K562 (cell line): ENCODE data around the gene CTU1. TPM values are rescaled to one million over a fixed set of nuclear protein-coding genes. Genes with fewer than 3 reads are reported as not detected.
A peak's percentile ranks its signal among the peaks of the same experiment; 100 is the strongest.

Source experiments
- BCOR ChIP-seq: fragments of 450-650 bp; IDR thresholded peaks from 2 replicates; pipeline ENCODE4 v1.6.1; 2016
- BRF1 ChIP-seq: IDR thresholded peaks from 3 replicates; pipeline ENCODE4 v1.6.1; 2011; ENCODE audit warnings: borderline replicate concordance, mild to moderate bottlenecking; ENCODE audit not compliant: insufficient read length; ENCODE audit errors: extremely low read depth
- CBX8 ChIP-seq: fragments of 200-600 bp; sonication (generic); IDR thresholded peaks from 2 replicates; pipeline ENCODE4 v1.6.1; 2012; ENCODE audit warnings: borderline replicate concordance, mixed run types, low read depth, mild to moderate bottlenecking, moderate library complexity, mixed read lengths, low read length, control low read depth, inconsistent platforms; ENCODE audit not compliant: poor library complexity, severe bottlenecking; ENCODE audit errors: extremely low read depth
- CHD2 ChIP-seq: IDR thresholded peaks from 2 replicates; pipeline ENCODE4 v1.6.1; 2011; ENCODE audit warnings: low read depth, low read length
- CREB1 ChIP-seq, 2 experiments: sonication (generic) in 1 of 2; formaldehyde crosslinking in 1 of 2; IDR thresholded peaks; 2 replicates each; pipeline versions ENCODE4 v1.6.1 to v1.8.0; 2012 to 2022; ENCODE audit warnings: inconsistent platforms in 1 of 2, mild to moderate bottlenecking in 1 of 2, missing genetic modification reagents in 1 of 2, moderate library complexity in 1 of 2
- CXXC5 ChIP-seq: fragments of 250-450 bp; sonication (Bioruptor Pico); IDR thresholded peaks from 2 replicates; pipeline ENCODE4 v1.8.0; 2022; ENCODE audit warnings: inconsistent platforms, mild to moderate bottlenecking, moderate library complexity
- E2F8 ChIP-seq: fragments of 450-650 bp; IDR thresholded peaks from 2 replicates; pipeline ENCODE4 v1.7.1; 2018; ENCODE audit warnings: mild to moderate bottlenecking, low read depth; ENCODE audit not compliant: partially characterized antibody
- HIVEP1 ChIP-seq: fragments of 250-450 bp; sonication (Bioruptor Pico); IDR thresholded peaks from 2 replicates; pipeline ENCODE4 v1.4.0; 2020; ENCODE audit warnings: mild to moderate bottlenecking
- KLF10 ChIP-seq: fragments of 250-450 bp; sonication (Bioruptor Pico); IDR thresholded peaks from 2 replicates; pipeline ENCODE4 v1.6.1; 2021; ENCODE audit warnings: matching md5 sums
- MAFF ChIP-seq: IDR thresholded peaks from 2 replicates; pipeline ENCODE4 v1.6.1; 2012; ENCODE audit warnings: low read length, improper control_type of control experiment
- STAT5B ChIP-seq: fragments of 250-450 bp; sonication (Bioruptor Pico); IDR thresholded peaks from 2 replicates; pipeline ENCODE4 v1.8.0; 2021; ENCODE audit warnings: mild to moderate bottlenecking, inconsistent platforms
- TFAM ChIP-seq: fragments of 250-450 bp; sonication (Bioruptor Pico); conservative IDR thresholded peaks from 2 replicates; pipeline ENCODE4 v1.5.0; 2021; ENCODE audit warnings: mild to moderate bottlenecking, moderate library complexity
- THAP12 ChIP-seq: fragments of 250-450 bp; sonication (Bioruptor Pico); IDR thresholded peaks from 2 replicates; pipeline ENCODE4 v1.9.0; 2021; ENCODE audit warnings: mild to moderate bottlenecking, inconsistent platforms
- XRCC5 ChIP-seq: fragments of 200-400 bp; formaldehyde crosslinking; IDR thresholded peaks from 2 replicates; pipeline ENCODE4 v1.6.1; 2017; ENCODE audit warnings: low read depth, mild to moderate bottlenecking, low read length
- ZNF146 ChIP-seq: IDR thresholded peaks from one replicate; pipeline ENCODE4 v1.6.1; 2018; ENCODE audit warnings: missing compliant biosample characterization; ENCODE audit not compliant: unreplicated experiment
- ZNF282 ChIP-seq: sonication (generic); formaldehyde crosslinking; IDR thresholded peaks from 2 replicates; pipeline ENCODE4 v1.8.1; 2023; ENCODE audit warnings: missing genetic modification reagents
- ZNF41 ChIP-seq: fragments of 250-450 bp; sonication (Bioruptor Pico); conservative IDR thresholded peaks from 2 replicates; pipeline ENCODE4 v1.4.0; 2020; ENCODE audit warnings: mild to moderate bottlenecking
- ZSCAN29 ChIP-seq: fragments of 450-650 bp; IDR thresholded peaks from 2 replicates; pipeline ENCODE4 v1.6.1; 2017
- polyA plus RNA-seq, 8 experiments: library from polyadenylated mRNA; depleted of rRNA in 4 of 8; stranded (reverse) in 5 of 8; unstranded in 3 of 8; fragments of >200 nt; fragmentation: Nextera tagmentation in 2 of 8; fragmentation: Illumina TruSeq in 1 of 8; extraction: Ambion mirVana in 2 of 8; extraction: Trizol in 1 of 8; gene quantifications; 2 replicates each; pipeline versions ENCODE4 v1.2.1 to v1.2.3, GENCODE V29; 2011 to 2014; ENCODE audit warnings: inconsistent platforms in 1 of 8, missing spikeins in 1 of 8
- total RNA-seq, 7 experiments: library from RNA; depleted of rRNA in 6 of 7; stranded (reverse); fragments of >200 nt in 6 of 7; fragmentation: Illumina TruSeq in 2 of 7; extraction: Trizol in 2 of 7; gene quantifications; 2 replicates each; pipeline versions ENCODE4 v1.2.1 to v1.2.3, GENCODE V29; 2011 to 2021; ENCODE audit warnings: low replicate concordance in 1 of 7
- TF ChIP-seq, protein P1 (sequence below): sonication (generic); formaldehyde crosslinking; IDR thresholded peaks from 2 replicates; pipeline ENCODE4 v1.4.0; 2020; ENCODE audit warnings: mild to moderate bottlenecking, missing genetic modification reagents

CTU1 gene
- total and polyA plus RNA-seq, 9 of the 15 experiments (the other 6 are each of a cell fraction or from before 2014, with no cell fraction given) = 0.03 to 18.4 (median 2.3) TPM; not detected in 1

- no peak for TF ChIP-seq THAP12
- TF ChIP-seq ZNF282 (CRISPR knock-in tag) = no peak
- no peak for TF ChIP-seq HIVEP1
- TF ChIP-seq BCOR = peak; percentile 60
- no peak for TF ChIP-seq XRCC5
- no peak for TF ChIP-seq ZSCAN29
- TF ChIP-seq ZNF41 (CRISPR knock-in tag) = no peak
- TF ChIP-seq CREB1 (IDR thresholded peaks at IDR 0.05) = no peak
- TF ChIP-seq CREB1 (CRISPR knock-in tag; IDR thresholded peaks at IDR 0.05) = no peak
- TF ChIP-seq STAT5B (CRISPR knock-in tag) = no peak
- no peak for TF ChIP-seq BRF1
- TF ChIP-seq CHD2 = no peak
- no peak for TF ChIP-seq ZNF146 (CRISPR knock-in tag)
- no peak for TF ChIP-seq TFAM (CRISPR knock-in tag)
- TF ChIP-seq KLF10 (CRISPR knock-in tag) = no peak
- TF ChIP-seq, protein P1, sequence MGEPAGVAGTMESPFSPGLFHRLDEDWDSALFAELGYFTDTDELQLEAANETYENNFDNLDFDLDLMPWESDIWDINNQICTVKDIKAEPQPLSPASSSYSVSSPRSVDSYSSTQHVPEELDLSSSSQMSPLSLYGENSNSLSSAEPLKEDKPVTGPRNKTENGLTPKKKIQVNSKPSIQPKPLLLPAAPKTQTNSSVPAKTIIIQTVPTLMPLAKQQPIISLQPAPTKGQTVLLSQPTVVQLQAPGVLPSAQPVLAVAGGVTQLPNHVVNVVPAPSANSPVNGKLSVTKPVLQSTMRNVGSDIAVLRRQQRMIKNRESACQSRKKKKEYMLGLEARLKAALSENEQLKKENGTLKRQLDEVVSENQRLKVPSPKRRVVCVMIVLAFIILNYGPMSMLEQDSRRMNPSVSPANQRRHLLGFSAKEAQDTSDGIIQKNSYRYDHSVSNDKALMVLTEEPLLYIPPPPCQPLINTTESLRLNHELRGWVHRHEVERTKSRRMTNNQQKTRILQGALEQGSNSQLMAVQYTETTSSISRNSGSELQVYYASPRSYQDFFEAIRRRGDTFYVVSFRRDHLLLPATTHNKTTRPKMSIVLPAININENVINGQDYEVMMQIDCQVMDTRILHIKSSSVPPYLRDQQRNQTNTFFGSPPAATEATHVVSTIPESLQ (CRISPR knock-in tag) = no peak
- TF ChIP-seq MAFF = no peak
- peak; percentile 83 for TF ChIP-seq CXXC5 (CRISPR knock-in tag)
- peak; percentile 33 for TF ChIP-seq E2F8
- no peak for TF ChIP-seq CBX8
These were observed 23.8 kb upstream of the CTU1 start (continued) for GRCh38 chr19:51131780-51132680.
